AG10803 (cell line): Measurements from ENCODE around the gene MGARP.
A peak's percentile ranks its signal among the peaks of the same experiment; 100 is the strongest.

Source experiments
- DNase-seq: peaks from one replicate; pipeline ENCODE4 v3.0.0; 2010; ENCODE audit warnings: low read depth
- H3K4me3 ChIP-seq: 2 replicates; pipeline ENCODE4 v1.5.1; 2011; ENCODE audit warnings: mild to moderate bottlenecking, low read length, control low read depth
- CTCF ChIP-seq: conservative IDR thresholded peaks from 2 replicates; pipeline ENCODE4 v1.5.1; 2011; ENCODE audit warnings: mild to moderate bottlenecking, low read length, control low read depth, inconsistent platforms

MGARP gene

GRCh38 chr4:139301113-139301820 is 21.2 kb upstream of the MGARP start, which contains the start of gene NAA15:
Gene NAA15, plus strand, starts transcription at chr4:139301505. Its CDS starts 273 bp downstream, at chr4:139301778.
- no peak for TF ChIP-seq CTCF
- DNase-seq = peak; percentile 96
- peak within 1 kb of the TSS; percentile 93 for H3K4me3 ChIP-seq

- DNase-seq = peak; percentile 51
- peak overlapping the region; percentile 93 for H3K4me3 ChIP-seq
- no peak for TF ChIP-seq CTCF
Observed at GRCh38 chr4:139300431-139301112, 20.5 kb upstream of the MGARP start.

GRCh38 chr4:139299536-139299935 is 19.5 kb upstream of the MGARP start:
- no peak for DNase-seq
- TF ChIP-seq CTCF = no peak
- no peak overlapping the region for H3K4me3 ChIP-seq

- H3K4me3 ChIP-seq = no peak overlapping the region
- no peak for TF ChIP-seq CTCF
- DNase-seq = peak; percentile 46
Observed at GRCh38 chr4:139297001-139297410, 17.0 kb upstream of the MGARP start.

GRCh38 chr4:139295942-139296299 is 15.9 kb upstream of the MGARP start:
- TF ChIP-seq CTCF = no peak
- no peak for DNase-seq
- H3K4me3 ChIP-seq = peak overlapping the region; percentile 39

GRCh38 chr4:139295206-139295941 is 15.3 kb upstream of the MGARP start:
- peak overlapping the region; percentile 89 for H3K4me3 ChIP-seq
- TF ChIP-seq CTCF = peak; percentile 94

More at GRCh38 chr4:139295206-139295941, 15.3 kb upstream of the MGARP start:
- DNase-seq = peak; percentile 91
